Measurements from ENCODE around the gene ROM1. TPM values are rescaled to one million over a fixed set of nuclear protein-coding genes. Genes with fewer than 3 reads are reported as not detected.

The ROM1 gene
- polyA plus RNA-seq, 2 of the 4 experiments (the other 2 are of a cell fraction) = 0.92 to 2.8 TPM

GRCh38 chr11:62577046-62577714, 35.9 kb upstream of the ROM1 start (continued):
- TF ChIP-seq ZFP36 (IDR thresholded peaks at IDR 0.05; ENCODE audit: borderline replicate concordance, partially characterized antibody) (no peak), USF2 (IDR thresholded peaks at IDR 0.05) (no peak), ZNF302 (CRISPR knock-in tag; IDR thresholded peaks at IDR 0.05) (no peak), HMGXB4 (CRISPR knock-in tag; IDR thresholded peaks at IDR 0.05; ENCODE audit: borderline replicate concordance) (no peak), E2F6 (IDR thresholded peaks at IDR 0.05; ENCODE audit: borderline replicate concordance, low read depth) (no peak), HEYL (CRISPR knock-in tag; IDR thresholded peaks at IDR 0.05) (no peak), CBX2 (IDR thresholded peaks at IDR 0.05; ENCODE audit: borderline replicate concordance, low read depth) (no peak)

- DNase-seq (ENCODE audit: low read depth in 1 of 2, low spot score in 1 of 2) = no peak
- ChIA-PET CTCF (interaction anchor here (1.3 to 3.0 kb wide), 5 partner anchors 9 to 154 kb away, joined by 4 to 10 read pairs (median 7); partner anchors contain the start of gene TUT1), POLR2A (interaction anchor here (1.3 kb wide), 1 partner anchor 13 kb away, joined by 7 read pairs; the partner anchor contains the start of gene TUT1)
- H3K4me1 ChIP-seq = peaks cover 10% of the 10 kb centered on the region
- H3K27ac ChIP-seq = no peak overlapping the region
- no peak for TF ChIP-seq JUNB (IDR thresholded peaks at IDR 0.05)
- no peak for TF ChIP-seq FOSL2 (IDR thresholded peaks at IDR 0.05)
- no peak for TF ChIP-seq FOSL2 (CRISPR knock-in tag; IDR thresholded peaks at IDR 0.05)
- no peak for TF ChIP-seq POLR2A (IDR thresholded peaks at IDR 0.05; ENCODE audit: low read length)
- TF ChIP-seq, protein P1, sequence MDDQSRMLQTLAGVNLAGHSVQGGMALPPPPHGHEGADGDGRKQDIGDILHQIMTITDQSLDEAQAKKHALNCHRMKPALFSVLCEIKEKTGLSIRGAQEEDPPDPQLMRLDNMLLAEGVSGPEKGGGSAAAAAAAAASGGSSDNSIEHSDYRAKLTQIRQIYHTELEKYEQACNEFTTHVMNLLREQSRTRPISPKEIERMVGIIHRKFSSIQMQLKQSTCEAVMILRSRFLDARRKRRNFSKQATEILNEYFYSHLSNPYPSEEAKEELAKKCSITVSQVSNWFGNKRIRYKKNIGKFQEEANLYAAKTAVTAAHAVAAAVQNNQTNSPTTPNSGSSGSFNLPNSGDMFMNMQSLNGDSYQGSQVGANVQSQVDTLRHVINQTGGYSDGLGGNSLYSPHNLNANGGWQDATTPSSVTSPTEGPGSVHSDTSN (IDR thresholded peaks at IDR 0.05) = no peak
- TF ChIP-seq, protein P2, sequence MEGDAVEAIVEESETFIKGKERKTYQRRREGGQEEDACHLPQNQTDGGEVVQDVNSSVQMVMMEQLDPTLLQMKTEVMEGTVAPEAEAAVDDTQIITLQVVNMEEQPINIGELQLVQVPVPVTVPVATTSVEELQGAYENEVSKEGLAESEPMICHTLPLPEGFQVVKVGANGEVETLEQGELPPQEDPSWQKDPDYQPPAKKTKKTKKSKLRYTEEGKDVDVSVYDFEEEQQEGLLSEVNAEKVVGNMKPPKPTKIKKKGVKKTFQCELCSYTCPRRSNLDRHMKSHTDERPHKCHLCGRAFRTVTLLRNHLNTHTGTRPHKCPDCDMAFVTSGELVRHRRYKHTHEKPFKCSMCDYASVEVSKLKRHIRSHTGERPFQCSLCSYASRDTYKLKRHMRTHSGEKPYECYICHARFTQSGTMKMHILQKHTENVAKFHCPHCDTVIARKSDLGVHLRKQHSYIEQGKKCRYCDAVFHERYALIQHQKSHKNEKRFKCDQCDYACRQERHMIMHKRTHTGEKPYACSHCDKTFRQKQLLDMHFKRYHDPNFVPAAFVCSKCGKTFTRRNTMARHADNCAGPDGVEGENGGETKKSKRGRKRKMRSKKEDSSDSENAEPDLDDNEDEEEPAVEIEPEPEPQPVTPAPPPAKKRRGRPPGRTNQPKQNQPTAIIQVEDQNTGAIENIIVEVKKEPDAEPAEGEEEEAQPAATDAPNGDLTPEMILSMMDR (IDR thresholded peaks at IDR 0.05) = no peak
- TF ChIP-seq MYC (IDR thresholded peaks at IDR 0.05; ENCODE audit: borderline replicate concordance, low read length) = no peak
- no peak for TF ChIP-seq RAD21 (conservative IDR thresholded peaks at IDR 0.05 in 1 of 2, IDR thresholded peaks at IDR 0.05 in 1 of 2)
- TF ChIP-seq ZNF302 (CRISPR knock-in tag; IDR thresholded peaks at IDR 0.05) = no peak
- TF ChIP-seq KDM5A (IDR thresholded peaks at IDR 0.05) = no peak
- no peak for TF ChIP-seq BCL3 (IDR thresholded peaks at IDR 0.05)
- TF ChIP-seq GATA3 (IDR thresholded peaks at IDR 0.05; ENCODE audit: borderline replicate concordance) = no peak
- TF ChIP-seq, protein P3, sequence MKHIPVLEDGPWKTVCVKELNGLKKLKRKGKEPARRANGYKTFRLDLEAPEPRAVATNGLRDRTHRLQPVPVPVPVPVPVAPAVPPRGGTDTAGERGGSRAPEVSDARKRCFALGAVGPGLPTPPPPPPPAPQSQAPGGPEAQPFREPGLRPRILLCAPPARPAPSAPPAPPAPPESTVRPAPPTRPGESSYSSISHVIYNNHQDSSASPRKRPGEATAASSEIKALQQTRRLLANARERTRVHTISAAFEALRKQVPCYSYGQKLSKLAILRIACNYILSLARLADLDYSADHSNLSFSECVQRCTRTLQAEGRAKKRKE (CRISPR knock-in tag; IDR thresholded peaks at IDR 0.05; ENCODE audit: low read depth) = no peak
- TF ChIP-seq HDAC2 (IDR thresholded peaks at IDR 0.05) = no peak
- no peak for TF ChIP-seq RFX5 (IDR thresholded peaks at IDR 0.05)
- no peak for TF ChIP-seq EHMT2 (IDR thresholded peaks at IDR 0.05; ENCODE audit: low read depth)
- no peak overlapping the region for H3K4me2 ChIP-seq
- no peaks in the 10 kb centered on the region for H3K9me3 ChIP-seq
- H3K4me3 ChIP-seq = no peak overlapping the region
- no peak for FAIRE-seq
- 96% methylated on average over 11 of the region's 11 CpGs for WGBS (ENCODE audit: missing lambda C conversion rate)
- no peak for ATAC-seq
Measured at GRCh38 chr11:62578541-62578940, 34.5 kb upstream of the ROM1 start.
